ENCODE results near the gene ERICH6B.

The ERICH6B gene

DNA sequence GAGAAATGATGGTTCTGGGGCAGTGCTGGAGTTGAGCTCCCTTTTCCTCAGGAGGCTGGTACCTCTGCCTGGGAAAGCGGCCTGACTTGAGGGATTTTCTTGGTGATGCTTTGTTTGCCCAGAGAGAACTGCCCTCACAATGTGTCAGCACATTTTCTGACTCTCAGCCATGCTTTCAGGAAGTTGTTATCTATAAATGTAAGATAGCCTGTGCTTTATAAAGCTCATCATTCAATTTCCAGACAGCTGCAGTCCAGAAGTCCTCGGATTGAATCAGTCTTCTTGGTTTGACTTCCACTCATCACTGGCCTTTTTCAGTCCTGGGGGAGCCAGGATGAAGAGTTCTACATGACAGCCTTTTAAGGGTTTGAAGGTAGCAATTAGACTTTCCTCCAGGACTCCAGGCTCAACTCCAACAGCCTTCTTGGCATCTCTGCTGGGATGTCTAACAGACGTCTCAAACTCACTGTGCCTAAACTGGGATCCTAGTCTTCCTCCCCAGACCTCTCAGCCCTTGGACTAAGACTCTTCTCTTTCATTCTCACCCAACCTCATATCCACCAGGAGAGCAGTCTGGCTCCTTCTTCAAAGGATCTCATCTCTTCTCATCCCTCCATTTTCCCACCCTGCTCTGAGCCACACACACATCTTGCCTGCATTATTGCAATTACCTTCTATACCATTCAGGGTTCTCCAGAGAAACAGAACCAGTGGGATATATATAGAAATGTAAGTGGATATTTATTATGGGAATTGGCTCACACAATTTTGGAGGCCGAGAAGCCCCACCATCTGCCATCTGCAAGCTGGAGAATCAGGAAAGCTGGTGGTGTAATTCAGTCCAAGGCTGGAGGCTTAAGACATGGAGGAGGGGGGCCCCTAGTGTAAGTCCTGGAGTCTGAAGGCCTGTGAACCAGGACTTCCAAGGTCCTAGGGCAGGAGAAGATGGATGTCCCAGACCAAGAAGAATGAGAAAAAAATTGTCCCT is 13.1 kb downstream of the ERICH6B start:
- DNase-seq = no peak

DNA sequence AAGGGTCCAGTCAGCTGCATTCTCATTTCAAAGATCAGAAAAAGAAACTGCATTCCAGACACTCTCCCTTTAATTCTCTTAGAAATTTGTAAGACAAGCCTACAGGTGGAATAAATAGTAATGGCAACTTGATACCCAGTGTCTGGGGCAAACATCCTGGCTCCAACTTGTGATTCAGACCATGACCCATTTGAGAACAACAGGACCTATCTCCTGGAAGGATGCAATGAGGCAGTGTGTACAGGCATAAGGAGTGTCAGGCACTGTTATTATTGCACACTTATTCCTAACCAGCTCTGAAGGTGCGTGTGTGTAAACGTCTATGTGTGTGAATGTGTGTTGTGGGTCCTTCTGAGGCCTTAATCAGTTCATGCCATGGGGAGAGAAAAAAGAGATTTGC is 13.9 kb downstream of the ERICH6B start:
- no peak for DNase-seq

DNA sequence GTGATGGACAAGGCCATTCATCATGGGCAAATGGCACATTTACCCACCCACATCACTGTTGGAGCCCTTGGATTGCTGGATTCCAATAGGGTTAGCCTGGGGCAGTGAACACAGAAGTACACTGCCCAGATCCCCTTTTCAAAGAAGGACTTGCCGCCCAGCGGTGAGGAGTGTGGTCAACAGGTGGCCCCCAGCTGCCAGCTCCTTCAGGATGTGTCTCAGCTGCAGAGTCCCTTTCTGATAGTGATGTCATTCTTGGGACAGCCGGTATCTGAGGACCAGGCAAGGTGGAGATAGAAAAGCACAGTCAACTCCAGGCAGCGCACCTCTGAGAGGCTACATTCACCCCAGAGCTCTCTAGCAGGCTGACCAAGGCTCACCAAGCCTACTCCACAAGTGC is 16.9 kb downstream of the ERICH6B start:
- no peak for DNase-seq

DNA sequence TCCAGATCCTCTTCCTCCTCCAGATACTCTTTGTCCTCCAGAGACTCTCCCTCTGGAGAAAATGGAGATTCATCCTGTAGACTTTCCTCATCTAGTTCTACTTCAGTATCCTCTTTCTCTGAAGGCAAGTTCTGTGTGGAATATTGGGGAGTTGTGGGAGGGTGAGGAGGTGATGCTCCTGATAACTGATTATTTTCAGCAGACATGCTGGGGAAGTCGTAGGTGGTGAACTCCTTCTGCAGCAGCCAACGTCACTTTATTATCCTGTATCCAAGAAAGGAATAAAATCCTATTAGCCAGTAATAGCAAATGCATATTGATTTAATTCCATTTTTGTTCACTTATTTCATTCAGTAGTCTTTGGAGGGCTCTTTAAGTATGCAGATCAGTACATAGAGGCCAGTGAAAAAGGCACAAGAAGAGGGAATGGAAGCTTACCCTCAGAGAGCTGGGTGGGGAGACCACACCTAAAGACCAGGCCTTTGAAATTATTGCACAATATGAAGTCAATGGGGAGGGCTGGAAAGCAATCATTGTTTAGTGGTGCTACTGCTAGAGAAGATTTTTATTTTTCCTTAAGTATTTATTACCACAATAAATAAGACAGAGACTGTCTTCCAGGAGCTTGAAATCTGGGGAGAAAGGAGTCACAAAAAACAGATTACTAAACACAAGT is 18.6 kb downstream of the ERICH6B start:
- DNase-seq = peak in 10 of 56 donors; percentile 3 to 53 (median 26)

DNA sequence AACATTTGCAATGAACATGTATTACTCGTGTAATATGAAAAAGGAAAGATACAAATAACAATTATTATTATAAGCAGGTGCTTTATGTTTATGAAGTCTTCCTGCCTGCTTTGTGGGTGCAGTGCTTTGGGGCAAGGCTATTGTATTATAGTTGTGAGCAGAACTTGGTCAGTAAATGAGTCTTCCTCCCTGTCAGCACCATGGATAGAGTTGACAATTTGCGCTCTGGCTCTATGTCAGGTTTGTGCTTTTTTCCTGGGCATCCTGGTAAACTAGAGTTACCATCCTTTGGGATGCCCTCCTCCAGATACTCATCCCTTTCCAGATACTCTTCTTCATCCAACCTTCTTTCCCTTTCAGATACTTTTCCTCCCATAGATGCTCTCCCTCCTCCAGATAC is 19.6 kb downstream of the ERICH6B start:
- DNase-seq = no peak

DNA sequence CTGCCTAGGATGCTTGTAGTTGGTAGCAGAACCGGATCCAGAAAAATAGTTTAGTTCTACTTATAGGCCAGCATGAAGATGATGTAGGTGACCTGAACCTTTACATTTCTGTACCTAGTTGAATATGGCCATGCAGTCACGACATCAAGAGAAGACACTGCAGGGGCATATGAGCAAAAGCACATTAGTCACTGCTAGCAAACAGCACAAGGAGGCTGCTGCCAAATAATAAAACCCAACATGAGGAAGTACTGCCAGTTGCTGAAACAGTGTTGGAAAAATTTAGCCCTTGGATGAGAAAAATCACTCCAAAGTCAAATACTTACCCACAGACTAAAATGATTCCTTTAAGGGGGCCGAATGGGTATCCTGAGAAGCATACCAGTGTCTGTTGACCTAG is 20.8 kb downstream of the ERICH6B start:
- no peak for DNase-seq

DNA sequence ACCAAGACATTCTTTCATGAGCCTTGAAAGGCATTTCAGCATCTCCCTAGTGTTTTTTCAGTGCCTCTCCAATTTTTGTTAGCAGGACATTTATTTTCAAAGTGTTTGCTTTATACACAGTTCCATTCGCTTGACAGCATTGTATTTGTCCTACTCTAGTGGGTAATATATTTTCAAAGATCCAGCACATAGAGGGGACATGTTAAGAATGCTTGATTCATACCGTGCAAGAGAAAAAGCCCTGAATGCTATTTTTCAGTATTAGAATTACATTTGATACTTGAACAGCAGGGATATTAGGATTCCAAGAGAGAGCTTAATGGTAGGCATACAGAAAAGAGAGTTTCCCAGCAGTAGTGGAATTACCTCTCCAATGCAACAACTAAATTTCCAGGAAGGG is 21.3 kb downstream of the ERICH6B start:
- DNase-seq = no peak

DNA sequence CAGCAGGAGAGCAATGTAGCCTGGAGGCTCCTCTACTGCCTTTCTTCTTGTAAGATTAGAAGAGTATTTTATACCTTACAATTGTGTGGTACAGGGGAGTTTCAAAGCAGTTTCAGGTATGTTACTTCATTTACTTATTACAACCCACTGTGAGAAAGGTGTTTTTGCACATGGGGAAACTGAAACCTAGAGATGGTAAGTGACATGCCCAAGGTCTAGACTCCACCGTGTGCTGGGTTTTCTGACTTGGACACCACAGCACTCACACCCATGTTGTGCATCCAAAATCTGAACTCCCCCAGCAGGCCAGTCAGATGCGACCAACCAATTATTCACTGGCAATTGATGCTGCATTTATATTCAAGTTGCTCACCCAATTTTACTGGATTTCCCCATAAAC is 22.8 kb downstream of the ERICH6B start:
- DNase-seq = no peak

DNA sequence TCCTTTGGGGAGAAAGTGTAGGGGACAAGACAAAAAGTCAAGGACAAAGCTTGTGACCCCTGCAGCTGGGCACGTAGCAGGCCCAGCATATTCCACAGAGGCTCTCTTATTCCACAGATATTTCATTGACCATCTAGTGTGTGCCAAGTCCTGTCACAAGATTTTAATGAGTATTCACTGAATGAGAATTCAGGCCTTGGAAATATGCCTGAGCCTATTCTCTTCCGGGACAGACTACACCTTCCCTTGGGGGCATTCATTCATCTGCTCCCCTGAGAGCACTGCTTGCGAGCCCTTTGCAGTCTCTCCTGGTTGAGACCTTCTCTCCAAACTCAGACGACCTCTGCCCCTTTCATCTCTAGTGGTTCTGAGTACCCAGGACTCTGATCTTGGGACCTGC is 25.5 kb downstream of the ERICH6B start:
- no peak for DNase-seq

DNA sequence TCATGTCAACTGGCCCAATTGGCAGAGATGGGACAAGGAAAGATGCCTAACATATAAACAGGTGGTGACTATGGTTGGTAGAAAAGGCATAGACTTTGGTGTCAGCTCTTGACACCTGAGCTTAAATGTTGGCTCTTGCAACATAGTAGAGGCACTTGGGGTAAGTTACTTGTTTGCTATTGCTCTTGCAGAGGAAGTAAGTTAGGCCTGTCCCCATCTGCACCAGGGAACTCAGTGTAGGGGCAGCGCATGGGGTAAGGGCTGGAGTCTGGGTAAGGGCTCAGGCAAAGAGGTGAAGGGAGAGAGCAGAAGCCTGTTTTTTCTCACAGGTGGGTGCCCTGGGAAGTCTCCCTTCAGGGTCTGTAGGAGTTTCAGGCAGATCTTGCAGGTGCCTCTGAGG is 27.6 kb downstream of the ERICH6B start:
- no peak for DNase-seq

DNA sequence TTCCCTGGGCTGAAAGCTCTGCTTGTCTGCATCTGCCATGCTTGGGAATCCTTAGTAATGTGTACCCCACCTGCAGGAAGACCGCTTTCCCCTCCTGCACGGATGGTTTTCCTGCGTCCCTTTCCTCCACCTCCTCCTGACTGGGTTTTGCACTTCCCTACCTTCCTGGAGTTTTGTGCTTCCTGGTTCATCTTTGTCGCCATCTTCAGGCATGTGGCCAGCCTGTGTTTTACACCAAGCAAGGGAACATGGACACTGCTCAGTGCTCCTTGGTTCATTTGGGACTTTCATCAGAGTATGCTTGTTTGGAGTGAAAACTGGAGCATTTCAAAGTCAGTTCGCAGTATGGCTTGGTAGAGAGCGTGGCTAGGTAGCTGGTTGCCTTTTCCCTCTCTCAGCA is 30.7 kb downstream of the ERICH6B start:
- no peak for DNase-seq

DNA sequence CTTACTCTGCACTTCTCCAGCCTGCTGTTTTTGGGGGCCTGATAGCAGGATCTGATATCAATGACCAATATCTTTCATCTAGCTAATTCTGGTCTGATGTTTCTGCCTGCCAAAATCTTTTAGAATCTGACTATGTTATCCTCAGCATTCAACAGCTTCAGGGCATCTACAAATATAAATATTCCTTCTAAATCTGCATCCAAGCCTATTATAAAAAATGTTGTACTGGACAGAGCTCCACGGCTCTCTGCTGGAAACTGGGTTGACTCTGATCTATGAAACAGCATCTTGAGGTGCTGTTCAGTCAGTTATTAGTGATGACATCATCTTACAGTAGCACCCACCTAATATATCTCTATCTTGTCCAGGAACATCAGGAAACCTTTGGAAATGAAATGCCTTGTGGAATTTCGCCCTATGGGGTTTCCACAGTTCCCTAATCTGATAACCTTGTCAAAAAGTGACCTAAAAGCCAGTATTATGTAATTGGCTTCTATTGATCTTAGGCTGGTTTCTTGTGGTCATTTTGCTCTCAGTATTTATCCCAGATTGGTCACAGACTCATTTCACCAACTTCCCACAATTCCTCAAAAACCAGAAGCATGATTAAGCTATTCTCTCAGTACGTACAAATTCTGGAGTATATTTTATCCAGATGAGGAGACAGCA is 33.0 kb downstream of the ERICH6B start:
- no peak for DNase-seq

DNA sequence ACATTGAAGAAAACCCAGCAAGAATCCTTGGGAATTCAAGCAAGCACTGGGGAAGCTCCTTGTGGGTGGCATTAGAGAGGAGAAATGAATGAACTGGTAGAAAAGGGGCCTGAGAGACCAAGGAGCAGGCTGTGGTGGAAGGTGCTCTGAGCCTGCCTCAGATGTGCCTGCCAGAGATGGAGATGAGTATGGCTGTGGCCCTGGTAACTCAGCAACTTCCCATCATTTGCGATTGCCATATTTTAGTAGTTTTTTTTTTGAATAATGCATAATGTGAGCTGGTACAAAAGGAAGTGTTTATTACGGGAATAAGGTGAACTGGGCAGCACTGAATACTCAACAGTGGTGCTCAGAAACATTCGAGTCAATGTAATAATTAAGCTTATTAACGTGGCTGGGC is 39.1 kb downstream of the ERICH6B start:
- DNase-seq = no peak

DNA sequence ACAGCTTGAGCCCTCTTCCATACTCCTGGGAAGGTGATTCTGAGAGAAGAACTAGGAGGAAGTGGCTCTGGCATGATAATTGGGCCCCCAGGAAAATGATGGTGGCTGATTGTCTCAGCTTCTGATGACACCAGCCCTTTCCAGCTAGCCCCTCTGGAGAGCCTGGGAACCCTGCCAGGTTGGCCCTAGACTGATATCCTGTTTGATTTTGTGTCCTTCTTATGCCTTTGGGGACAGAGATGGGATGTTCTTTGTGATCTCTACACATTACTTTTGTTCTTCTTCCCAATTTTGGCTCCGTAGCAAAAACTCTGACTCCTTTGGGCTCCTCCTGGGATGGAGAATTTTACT is 39.7 kb downstream of the ERICH6B start:
- DNase-seq = no peak

DNA sequence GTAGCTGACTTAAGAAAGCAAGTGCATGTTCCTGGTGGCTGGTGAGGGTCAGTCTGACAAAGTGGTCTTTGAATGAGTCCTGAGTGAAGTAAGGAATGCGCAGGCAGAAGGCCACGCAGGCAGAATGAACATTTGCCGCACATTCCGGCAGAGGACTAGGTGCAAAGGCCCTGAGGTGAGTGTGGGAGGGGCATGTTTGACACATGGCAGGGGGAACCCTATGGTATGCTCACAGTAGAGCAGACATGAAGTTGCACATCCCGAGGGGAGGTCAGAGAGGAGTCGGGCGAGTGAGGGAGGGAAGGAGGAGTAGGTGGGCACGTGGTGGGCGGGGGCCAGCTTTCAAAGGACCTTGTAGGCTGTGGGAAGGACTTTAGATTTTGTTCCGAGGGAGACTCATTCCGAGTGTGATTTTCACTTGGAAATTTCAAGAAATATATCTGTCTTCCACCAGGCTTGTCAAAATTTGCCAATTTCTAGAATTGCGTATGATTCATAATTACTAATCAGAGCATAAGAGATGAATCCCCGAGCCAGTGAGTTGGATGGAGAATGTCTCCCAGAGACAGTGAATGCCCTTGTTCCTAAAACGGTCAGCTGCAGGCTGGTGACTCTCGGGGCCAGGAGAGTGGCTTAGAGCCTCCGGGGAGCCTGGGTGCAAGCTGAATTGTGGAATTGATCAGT is 40.3 kb downstream of the ERICH6B start:
- peak in 1 of 56 donors; percentile 13 for DNase-seq

DNA sequence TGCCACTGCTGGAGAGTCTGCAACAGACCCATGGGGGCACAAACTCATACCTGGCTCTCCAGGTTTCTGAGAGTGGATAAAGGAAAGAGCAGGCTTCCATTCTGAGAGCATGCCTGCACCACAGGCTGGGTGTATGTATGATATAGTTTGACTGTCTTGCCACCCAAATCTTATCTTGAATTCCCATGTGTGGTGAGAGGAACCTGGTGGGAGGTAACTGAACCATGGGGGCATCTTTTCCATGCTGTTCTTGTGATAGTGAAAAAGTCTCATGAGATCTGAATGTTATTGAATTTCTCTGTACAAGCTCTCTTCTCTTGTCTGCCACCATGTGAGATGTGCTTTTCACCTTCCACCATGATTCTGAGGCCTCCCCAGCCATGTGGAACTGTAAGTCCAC is 50.2 kb downstream of the ERICH6B start:
- DNase-seq = no peak

DNA sequence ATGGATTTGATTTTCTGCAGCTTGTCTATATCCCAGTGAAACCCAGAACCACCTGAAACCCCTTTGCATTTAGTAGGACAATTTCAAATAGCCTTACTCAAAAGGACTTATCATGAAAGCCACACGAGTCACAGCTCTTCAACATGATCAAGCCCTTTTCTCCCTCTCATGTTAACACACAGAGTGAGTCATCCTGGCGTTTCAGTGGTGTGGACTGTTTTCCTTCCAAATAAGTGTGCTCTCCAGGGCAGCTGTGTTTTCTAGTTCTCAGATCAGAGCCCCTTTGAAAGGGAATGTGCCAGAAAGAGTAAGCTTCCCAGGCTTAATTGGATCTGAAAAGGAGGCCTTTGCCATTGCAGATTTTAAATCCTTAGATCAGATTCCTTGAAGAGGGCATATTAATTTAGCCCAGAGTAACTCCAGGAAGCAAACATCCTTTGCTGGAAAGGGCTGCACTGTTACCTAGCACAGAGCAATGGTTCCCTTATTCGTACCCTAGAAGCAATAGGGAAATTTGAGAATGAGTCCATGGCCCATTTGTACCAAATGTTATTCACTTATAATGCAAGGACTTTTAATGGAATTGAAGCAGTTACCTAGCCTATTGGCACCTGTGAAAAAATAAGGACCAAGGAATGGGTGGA is 51.3 kb downstream of the ERICH6B start:
- no peak for DNase-seq

DNA sequence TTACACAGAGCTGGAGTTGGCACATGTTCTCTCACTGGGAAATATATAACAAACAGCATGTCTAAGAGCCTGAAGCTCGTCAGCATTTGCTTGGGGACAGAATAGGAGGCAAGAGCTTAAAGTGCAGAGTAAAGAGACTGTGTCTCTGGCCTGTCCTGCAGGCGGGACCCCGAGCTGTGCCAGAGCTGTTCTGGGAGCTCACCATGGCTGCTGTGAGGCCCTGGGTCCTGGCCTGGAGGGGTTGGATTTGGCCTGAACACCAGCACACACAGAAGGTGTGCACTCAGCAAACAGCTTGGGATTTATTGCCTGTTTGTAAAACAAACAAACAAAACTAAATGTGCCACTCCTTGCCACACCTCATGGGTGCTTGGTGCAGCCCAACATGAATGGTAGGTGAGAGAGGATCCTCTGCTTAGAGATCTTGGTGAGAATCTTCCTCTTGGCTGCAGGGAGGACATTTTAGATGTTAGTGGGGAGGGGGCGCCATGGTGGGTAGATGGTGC is 60.9 kb downstream of the ERICH6B start:
- no peak for DNase-seq

DNA sequence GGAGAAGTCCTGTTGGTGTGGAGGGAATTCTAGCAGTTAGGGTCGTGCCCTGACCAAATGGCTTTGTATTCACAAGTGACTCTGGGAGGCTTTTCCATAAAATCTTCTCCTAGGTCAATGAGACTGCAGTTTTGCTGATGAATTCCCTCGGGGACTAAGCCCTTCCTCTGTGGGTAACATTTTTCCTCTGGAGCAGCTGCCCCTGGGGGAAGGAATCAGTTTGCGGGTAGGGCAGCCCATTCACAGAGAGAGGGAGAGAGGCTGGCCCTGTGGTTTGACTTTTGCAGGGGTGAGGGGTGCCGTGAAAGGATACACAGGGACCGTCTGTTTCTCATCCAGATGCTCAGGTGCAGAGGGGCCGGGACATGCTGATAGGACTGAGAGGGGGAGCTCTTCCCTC is 67.3 kb downstream of the ERICH6B start:
- DNase-seq = no peak

DNA sequence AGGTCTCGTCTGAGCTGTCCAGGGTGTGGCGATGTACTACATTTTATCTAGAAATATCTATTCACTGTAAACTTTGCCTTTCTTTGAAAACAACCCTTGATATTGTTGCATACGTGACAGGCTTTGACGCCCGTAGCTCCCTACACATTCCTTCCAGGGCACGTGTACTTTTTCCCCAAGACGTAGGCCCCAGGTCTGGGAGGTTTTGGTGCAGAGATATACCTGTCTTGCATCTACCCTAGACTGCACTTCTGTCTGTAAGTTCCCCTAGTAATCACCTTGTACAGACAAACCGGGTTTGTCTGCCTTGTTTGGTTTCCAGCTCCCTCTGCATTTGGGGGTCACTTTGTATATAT is 69.2 kb downstream of the ERICH6B start:
- DNase-seq = no peak

All from nucleus accumbens (tissue), 56 donors.